Testis (tissue), 3 donors: Measurements from ENCODE around the gene PDE8B. TPM values are rescaled to one million over a fixed set of nuclear protein-coding genes. Genes with fewer than 3 reads are reported as not detected.

Source experiments
- DNase-seq: peaks from one replicate; pipeline ENCODE4 v3.0.0-alpha.2; 2019
- H3K27ac ChIP-seq, 2 donors: fragments of 200-600 bp; sonication (generic); one replicate each; pipeline ENCODE4 v1.5.1; 2019
- H3K27me3 ChIP-seq: fragments of 200-600 bp; sonication (generic); one replicate; pipeline ENCODE4 v1.5.1; 2019
- H3K36me3 ChIP-seq: fragments of 200-600 bp; sonication (generic); one replicate; pipeline ENCODE4 v1.5.1; 2017; ENCODE audit warnings: low read depth; ENCODE audit errors: missing control alignments
- H3K4me1 ChIP-seq: fragments of 200-600 bp; sonication (generic); one replicate; pipeline ENCODE4 v1.5.1; 2019
- H3K4me3 ChIP-seq, 2 donors: fragments of 200-600 bp; sonication (generic); one replicate each; pipeline ENCODE4 v1.5.1; 2017 to 2019
- H3K9me3 ChIP-seq: fragments of 200-600 bp; sonication (generic); one replicate; pipeline ENCODE4 v1.5.1; 2017
- CTCF ChIP-seq, 3 experiments: fragments of 450-650 bp in 2 of 3; fragments of 200-600 bp in 1 of 3; sonication (generic) in 1 of 3; IDR thresholded peaks; one replicate each; pipeline ENCODE4 v1.5.1; 2016 to 2019; ENCODE audit warnings: antibody characterized with exemption in 3 of 3, mild to moderate bottlenecking in 2 of 3, moderate library complexity in 1 of 3
- POLR2A ChIP-seq: fragments of 450-650 bp; IDR thresholded peaks from one replicate; pipeline ENCODE4 v1.6.1; 2017; ENCODE audit warnings: antibody characterized with exemption, mild to moderate bottlenecking, moderate library complexity
- WGBS, 2 donors: methylation state at CpG; one replicate each; pipeline ENCODE4 v1.1.5; 2018; 5-methylcytosine and 5-hydroxymethylcytosine counted together
- intact Hi-C: fragments of 100-400 bp; cut with DNase I; formaldehyde crosslinking; loops from one replicate; pipeline ENCODE4 v1.15.1; 2023; ENCODE audit warnings: low total_unique reads
- polyA plus RNA-seq: library from polyadenylated mRNA; stranded (reverse); fragments of 350-450 nt; fragmentation: Illumina TruSeq; extraction: RNeasy Lipid Tissue Mini Kit (QIAGEN cat#74804); gene quantifications from one replicate; pipeline ENCODE4 v1.2.3, GENCODE V29; 2014; ENCODE audit warnings: low read depth, low replicate concordance; ENCODE audit not compliant: insufficient read depth
- total RNA-seq, 2 donors: library from RNA; depleted of rRNA; stranded (reverse); fragments of >200 nt; gene quantifications; one replicate each; pipeline ENCODE4 v1.2.3, GENCODE V29; 2016

Gene PDE8B
- total and polyA plus RNA-seq, 3 donors from 2014 or later: 2.0 to 7.2 (median 5.8) TPM

DNA sequence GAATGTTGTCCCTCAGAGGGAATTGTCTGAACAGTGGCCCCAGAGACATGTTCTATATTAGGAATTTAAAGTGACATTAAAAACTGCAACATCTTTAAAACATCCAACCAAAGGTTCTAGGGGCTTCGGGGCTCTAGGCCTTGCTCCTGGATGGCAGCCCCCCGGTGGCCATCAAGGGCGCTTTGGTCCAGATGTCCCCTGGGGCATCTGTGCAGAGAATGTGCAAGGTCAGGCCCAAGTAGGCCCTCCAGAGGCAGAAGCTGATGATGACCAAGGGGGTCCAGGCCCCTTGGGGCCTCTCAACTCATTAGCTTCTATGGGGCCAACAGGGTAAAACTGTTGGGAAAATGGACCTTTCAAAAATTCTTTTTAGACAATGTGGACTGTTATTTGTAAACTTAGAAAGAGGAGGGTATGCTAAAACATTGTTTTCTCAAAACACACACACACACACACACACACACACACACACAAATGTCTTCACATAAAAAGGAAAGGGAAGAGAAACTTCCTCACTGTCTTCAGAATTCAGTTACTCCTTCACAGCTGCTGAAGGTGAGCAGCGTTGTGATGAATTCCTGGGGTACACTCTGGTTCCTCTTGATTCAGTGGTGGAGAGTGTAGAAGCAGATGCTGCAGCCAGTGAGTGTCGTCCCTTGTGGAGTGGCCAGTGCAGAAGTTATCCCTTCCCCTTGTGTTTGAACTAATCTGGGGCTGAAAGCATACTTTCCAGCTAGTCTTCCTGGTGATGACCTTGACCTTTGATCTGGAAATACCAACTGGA is 156.4 kb downstream of the PDE8B start:
- H3K4me3 ChIP-seq: no peak overlapping the region
- no peak overlapping the region for H3K27ac ChIP-seq
- H3K9me3 ChIP-seq: no peaks in the 10 kb centered on the region
- no peaks in the 10 kb centered on the region for H3K4me1 ChIP-seq
- no peaks in the 10 kb centered on the region for H3K27me3 ChIP-seq
- no peaks in the 10 kb centered on the region for H3K36me3 ChIP-seq
- 71 to 83% methylated on average over 5 of the region's 5 CpGs for WGBS, 2 donors
- intact Hi-C loops: no loop called here
- no peak for TF ChIP-seq CTCF (IDR thresholded peaks at IDR 0.05)
- no peak for TF ChIP-seq POLR2A
- no peak for DNase-seq

GRCh38 chr5:77367741-77368140 is 157.3 kb downstream of the PDE8B start:
- Histone ChIP-seq H3K36me3 (no peaks in the 10 kb centered on the region), H3K4me3 (no peak overlapping the region), H3K27ac (no peak overlapping the region), H3K4me1 (no peaks in the 10 kb centered on the region), H3K27me3 (no peaks in the 10 kb centered on the region), H3K9me3 (no peaks in the 10 kb centered on the region)
- DNase-seq: no peak
- 76 to 79% methylated on average over 3 to 4 of the region's 4 CpGs for WGBS, 2 donors
- intact Hi-C loops: no loop called here
- TF ChIP-seq CTCF (IDR thresholded peaks at IDR 0.05): no peak
- TF ChIP-seq POLR2A: no peak

DNA sequence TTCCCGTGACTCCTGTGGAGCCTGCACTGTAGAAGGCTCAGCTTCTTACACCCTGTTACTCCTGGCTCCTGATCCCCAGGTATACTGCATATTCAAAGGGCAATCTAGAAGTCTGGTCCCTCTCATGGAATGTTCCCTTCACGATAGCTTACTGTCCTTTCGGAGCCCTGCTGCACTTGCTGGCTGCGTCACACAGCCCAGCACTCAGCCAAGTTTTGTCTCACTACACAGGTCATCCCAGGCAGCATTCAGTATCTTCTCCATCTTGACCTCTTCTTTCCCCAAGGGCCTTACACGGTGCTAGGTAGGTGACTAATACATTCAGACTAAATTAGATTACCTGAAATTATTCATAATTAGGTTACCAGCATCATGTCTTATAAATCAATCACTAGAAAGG is 157.9 kb downstream of the PDE8B start:
- intact Hi-C loops: no loop called here
- Histone ChIP-seq H3K36me3 (no peaks in the 10 kb centered on the region), H3K27me3 (no peaks in the 10 kb centered on the region), H3K4me1 (no peaks in the 10 kb centered on the region), H3K9me3 (no peaks in the 10 kb centered on the region), H3K27ac (no peak overlapping the region), H3K4me3 (no peak overlapping the region)
- TF ChIP-seq POLR2A: no peak
- no peak for TF ChIP-seq CTCF (IDR thresholded peaks at IDR 0.05)
- DNase-seq: no peak
- 86 to 92% methylated on average over 5 of the region's 5 CpGs for WGBS, 2 donors

DNA sequence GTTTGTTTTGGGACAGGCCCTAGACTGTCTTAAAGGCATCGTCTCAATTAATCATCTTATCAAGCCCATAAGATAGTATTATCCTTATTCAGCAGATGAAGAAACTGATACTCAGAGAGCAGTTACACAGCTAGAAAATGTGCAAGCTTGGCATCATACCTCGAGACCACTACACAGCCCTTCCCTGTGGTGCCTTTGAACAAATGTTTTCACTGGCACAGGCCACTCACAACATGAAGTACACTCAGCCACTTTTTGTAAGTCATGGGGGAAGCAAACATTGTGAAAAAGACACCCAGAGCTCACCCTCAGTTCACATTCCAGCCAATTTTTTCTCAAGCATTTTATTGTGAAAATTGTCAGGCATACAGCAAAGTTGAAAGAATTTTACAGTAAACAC is 159.1 kb downstream of the PDE8B start:
- Histone ChIP-seq H3K27ac (no peak overlapping the region), H3K4me1 (no peaks in the 10 kb centered on the region), H3K27me3 (no peaks in the 10 kb centered on the region), H3K36me3 (no peaks in the 10 kb centered on the region), H3K9me3 (no peaks in the 10 kb centered on the region), H3K4me3 (no peak overlapping the region)
- DNase-seq: no peak
- intact Hi-C loops: no loop called here
- TF ChIP-seq CTCF (IDR thresholded peaks at IDR 0.05): no peak
- TF ChIP-seq POLR2A: no peak
- WGBS, 2 donors: 61 to 69% methylated on average over 2 of the region's 2 CpGs

GRCh38 chr5:77374686-77375085 is 164.2 kb downstream of the PDE8B start:
- TF ChIP-seq CTCF (IDR thresholded peaks at IDR 0.05): no peak
- Histone ChIP-seq H3K4me1 (no peaks in the 10 kb centered on the region), H3K27ac (no peak overlapping the region), H3K36me3 (no peaks in the 10 kb centered on the region), H3K4me3 (no peak overlapping the region), H3K9me3 (no peaks in the 10 kb centered on the region), H3K27me3 (no peaks in the 10 kb centered on the region)
- DNase-seq: no peak
- WGBS, 2 donors: 94 to 100% methylated on average over 3 of the region's 3 CpGs
- intact Hi-C loops: no loop called here
